ENCODE measurements around the gene SUN2. TPM values are rescaled to one million over a fixed set of nuclear protein-coding genes. Genes with fewer than 3 reads are reported as not detected.

The SUN2 gene
- total and polyA plus RNA-seq, 2 of the 4 experiments (the other 2 are of a cell fraction): 27.8 to 50.0 TPM

DNA sequence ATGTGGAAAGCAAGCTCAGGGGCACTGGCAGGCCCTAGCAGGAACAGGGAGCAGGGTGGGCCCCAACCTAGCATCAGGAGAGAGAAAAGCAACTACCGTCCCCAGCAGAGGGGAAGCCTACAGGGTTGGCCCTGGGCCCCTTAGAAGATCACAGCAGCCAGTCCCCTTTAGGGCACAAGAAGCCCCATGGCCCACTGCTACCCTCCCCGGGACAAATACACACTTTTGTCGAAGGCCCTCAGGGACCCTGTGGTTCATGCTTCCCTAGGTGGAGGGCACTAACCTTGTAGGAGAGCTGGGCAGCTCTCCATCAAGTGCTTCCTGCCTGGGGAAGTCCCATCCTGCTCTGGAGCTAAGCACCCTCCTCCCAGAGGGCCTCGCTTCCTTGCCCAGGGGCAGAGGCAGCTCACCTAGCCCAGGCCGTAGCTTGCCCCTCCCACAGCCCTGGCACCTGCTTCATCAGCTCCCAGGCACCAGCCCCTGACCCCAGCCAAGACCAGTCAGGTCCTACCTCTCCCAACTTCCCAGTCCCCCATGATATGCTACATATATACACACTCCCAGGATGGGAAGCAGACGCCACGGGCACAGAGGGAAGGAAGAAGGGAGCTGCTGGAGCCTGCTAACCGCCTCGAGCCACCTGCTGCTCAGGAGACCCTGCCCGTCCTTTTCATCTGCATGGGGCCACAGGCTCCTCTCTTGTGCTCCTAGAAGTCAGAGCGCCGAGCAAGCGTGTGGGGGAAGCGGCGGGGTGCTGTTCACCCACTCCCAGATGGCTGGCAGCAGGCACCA lies 20.1 kb downstream of the SUN2 start:
- Histone ChIP-seq H3K27me3 (ENCODE audit: control insufficient read depth, insufficient read depth, low read length) (no peaks in the 10 kb centered on the region), H3K4me1 (ENCODE audit: control insufficient read depth, insufficient read depth, low read length) (peaks cover 5% of the 10 kb centered on the region), H4K8ac (ENCODE audit: low read depth in 2 of 2, low read length in 2 of 2) (no peak overlapping the region), H2BK120ac (ENCODE audit: low read depth, low read length) (no peak overlapping the region), H2AK9ac (replicated peaks; ENCODE audit: low read depth, low read length, poor library complexity) (no peak overlapping the region), H2BK5ac (ENCODE audit: low read depth, low read length, poor library complexity, severe bottlenecking) (no peak overlapping the region), H3K23ac (ENCODE audit: low read depth, low read length) (no peak overlapping the region), H2AK5ac (ENCODE audit: low read depth, low read length) (no peak overlapping the region), H3K4ac (ENCODE audit: low read depth, low read length) (no peak overlapping the region), H3K14ac (replicated peaks; ENCODE audit: low read depth, low read length) (no peak overlapping the region), H3K4me2 (ENCODE audit: low read depth, low read length) (no peak overlapping the region), H3K36me3 (ENCODE audit: control insufficient read depth, insufficient read depth, low read length) (peaks cover 78% of the 10 kb centered on the region), H2BK20ac (ENCODE audit: low read depth, low read length) (no peak overlapping the region), H3K4me3 (ENCODE audit: insufficient read depth, low read depth, low read length) (no peak overlapping the region), H3K27ac (ENCODE audit: insufficient read depth, low read length) (no peak overlapping the region), H2BK15ac (ENCODE audit: low read depth, low read length) (no peak overlapping the region), H3K9me1 (ENCODE audit: insufficient read depth, low read length) (no peaks in the 10 kb centered on the region), H3K56ac (ENCODE audit: extremely low read depth, insufficient read depth, low read length) (no peak overlapping the region), H3K9me3 (ENCODE audit: control insufficient read depth, insufficient read depth, low read length) (no peaks in the 10 kb centered on the region), H3K79me1 (ENCODE audit: low read depth in 1 of 2, low read length in 2 of 2) (peaks cover 0 to 24% of the 10 kb centered on the region in 2 experiments; a peak in 2 of 4 replicates), H2AFZ (replicated peaks; ENCODE audit: low read length, poor library complexity) (no peak overlapping the region), H4K91ac (ENCODE audit: insufficient read depth, low read depth, low read length) (no peak overlapping the region), H3K9ac (ENCODE audit: low read depth, low read length) (no peak overlapping the region), H3K18ac (ENCODE audit: low read depth, low read length) (no peak overlapping the region), H4K20me1 (ENCODE audit: insufficient read depth, low read length) (peaks cover 18% of the 10 kb centered on the region), H4K5ac (ENCODE audit: low read depth, low read length) (no peak overlapping the region)
- TF ChIP-seq MAFK (IDR thresholded peaks at IDR 0.05; ENCODE audit: low read depth, low read length): no peak
- TF ChIP-seq, protein P1, sequence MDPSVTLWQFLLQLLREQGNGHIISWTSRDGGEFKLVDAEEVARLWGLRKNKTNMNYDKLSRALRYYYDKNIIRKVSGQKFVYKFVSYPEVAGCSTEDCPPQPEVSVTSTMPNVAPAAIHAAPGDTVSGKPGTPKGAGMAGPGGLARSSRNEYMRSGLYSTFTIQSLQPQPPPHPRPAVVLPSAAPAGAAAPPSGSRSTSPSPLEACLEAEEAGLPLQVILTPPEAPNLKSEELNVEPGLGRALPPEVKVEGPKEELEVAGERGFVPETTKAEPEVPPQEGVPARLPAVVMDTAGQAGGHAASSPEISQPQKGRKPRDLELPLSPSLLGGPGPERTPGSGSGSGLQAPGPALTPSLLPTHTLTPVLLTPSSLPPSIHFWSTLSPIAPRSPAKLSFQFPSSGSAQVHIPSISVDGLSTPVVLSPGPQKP (IDR thresholded peaks at IDR 0.05; ENCODE audit: borderline replicate concordance, low read depth, low read length): no peak
- no peak for TF ChIP-seq POLR2A (IDR thresholded peaks at IDR 0.05; ENCODE audit: low read depth, low read length)
- CTCF ChIA-PET: no interaction called here
- POLR2A ChIA-PET (ENCODE audit: unreplicated experiment): no interaction called here
- BruUV-seq (replicated peaks): no TSS peak
- DNase-seq (no peak), ATAC-seq (ENCODE audit: low read depth) (no peak)
- WGBS, 2 experiments (ENCODE audit: extremely low coverage in 2 of 2, insufficient read length in 1 of 2): 100% methylated on average over 6 of the region's 15 CpGs; no CpG with 5 or more reads in 1 of the 2 experiments
- intact Hi-C loops (cut with micrococcal nuclease) (no loop called here), dilution Hi-C loops (cut with HindIII; ENCODE audit: low sequenced_read_pairs, unreplicated experiment) (no loop called here), in situ Hi-C loops (cut with MboI; ENCODE audit: low sequenced_read_pairs) (no loop called here)
